ENCODE results near the gene CUL4A. TPM values are rescaled to one million over a fixed set of nuclear protein-coding genes. Genes with fewer than 3 reads are reported as not detected.

The CUL4A gene
- total RNA-seq, 1 experiment from 2014 or later, result 145 TPM

DNA sequence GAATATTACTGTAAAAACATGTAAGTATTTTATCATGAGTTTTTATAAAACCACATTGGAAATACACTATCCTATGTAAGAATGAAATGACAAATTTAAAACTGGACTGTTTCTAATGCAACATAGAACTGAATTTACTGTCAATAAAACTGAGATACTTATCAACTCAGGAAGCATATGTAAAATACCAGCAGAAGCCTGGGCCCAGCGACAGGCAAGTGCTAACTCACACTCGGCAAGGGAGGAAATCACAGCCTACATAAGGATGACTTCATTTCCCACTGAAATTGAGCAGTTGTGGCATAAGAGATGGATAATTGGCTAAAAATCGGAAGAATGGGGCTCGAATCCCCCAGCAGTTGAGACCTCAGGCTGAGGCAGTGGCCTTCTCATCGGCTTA, 38.9 kb upstream of the CUL4A start:
- Histone ChIP-seq H3K36me3 (peaks cover 72% of the 10 kb centered on the region), H3K27ac (no peak overlapping the region), H3K4me3 (no peak overlapping the region), H3K27me3 (replicated peaks) (no peaks in the 10 kb centered on the region), H3K4me1 (replicated peaks) (peaks cover 13% of the 10 kb centered on the region), H3K9me3 (replicated peaks) (no peaks in the 10 kb centered on the region)
- DNase-seq (ENCODE audit: low read depth in 1 of 2, low spot score in 2 of 2), result no peak

DNA sequence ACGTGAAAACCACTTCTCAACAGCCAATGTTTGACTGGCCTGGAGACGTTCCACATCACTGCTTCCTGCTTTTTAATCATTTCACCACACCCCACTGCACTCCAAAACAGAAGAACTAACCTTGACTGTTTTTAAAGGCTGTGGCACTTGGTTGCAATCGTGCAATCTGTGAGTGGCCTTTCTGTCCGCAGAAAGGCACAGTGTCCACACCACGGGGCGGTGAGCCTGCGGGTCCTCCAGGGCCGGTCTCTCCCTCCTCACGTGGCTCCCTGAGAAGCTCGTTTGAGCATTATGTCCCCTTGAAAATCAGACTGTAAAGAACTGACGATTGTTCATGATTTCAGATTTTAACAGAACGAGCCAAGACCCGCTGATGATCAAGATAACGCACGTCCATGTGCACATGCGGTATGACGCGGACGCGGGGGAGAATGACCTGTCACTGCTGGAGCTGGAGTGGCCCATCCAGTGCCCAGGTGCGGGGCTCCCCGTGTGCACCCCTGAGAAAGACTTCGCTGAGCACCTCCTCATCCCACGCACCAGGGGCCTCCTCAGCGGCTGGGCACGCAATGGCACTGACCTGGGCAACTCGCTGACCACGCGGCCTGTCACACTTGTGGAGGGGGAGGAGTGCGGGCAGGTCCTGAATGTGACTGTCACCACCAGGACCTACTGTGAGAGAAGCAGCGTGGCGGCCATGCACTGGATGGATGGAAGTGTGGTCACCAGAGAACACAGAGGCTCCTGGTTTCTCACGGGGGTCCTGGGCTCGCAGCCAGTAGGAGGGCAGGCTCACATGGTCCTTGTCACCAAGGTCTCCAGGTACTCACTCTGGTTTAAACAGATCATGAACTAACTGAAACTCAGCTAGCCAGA, 37.9 kb upstream of the CUL4A start:
- Histone ChIP-seq H3K27ac (no peak overlapping the region), H3K4me1 (replicated peaks) (peaks cover 5% of the 10 kb centered on the region), H3K4me3 (no peak overlapping the region), H3K27me3 (replicated peaks) (no peaks in the 10 kb centered on the region), H3K36me3 (peaks cover 78% of the 10 kb centered on the region), H3K9me3 (replicated peaks) (no peaks in the 10 kb centered on the region)
- DNase-seq (ENCODE audit: low read depth in 1 of 2, low spot score in 2 of 2), result no peak

DNA sequence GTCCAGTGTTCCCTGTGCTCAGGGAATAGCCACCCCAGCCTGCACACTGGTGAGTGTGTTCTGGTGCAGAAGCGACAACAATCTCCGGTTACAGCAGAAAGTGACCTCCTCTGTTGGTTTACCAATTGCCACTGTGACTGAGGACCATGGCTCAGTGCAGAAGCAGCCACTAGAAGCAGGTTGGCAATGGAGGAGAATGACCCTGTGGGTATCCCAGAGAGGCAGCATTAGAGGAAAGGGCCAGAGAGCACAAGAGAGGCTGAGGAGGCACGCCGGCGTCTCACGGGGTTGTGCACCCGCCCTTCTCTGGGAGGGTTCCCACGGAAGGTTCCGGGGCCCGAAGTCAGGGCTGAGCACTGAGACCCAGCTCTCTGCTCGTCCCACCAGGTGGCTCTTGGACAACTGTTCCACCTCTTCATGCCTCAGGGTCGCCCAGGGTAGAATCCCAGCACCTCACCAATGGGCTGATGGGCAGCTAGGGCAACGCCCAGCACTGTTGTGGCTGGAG, 36.9 kb upstream of the CUL4A start:
- H3K36me3 ChIP-seq, result peaks cover 78% of the 10 kb centered on the region
- H3K4me3 ChIP-seq, result no peak overlapping the region
- H3K27me3 ChIP-seq (replicated peaks), result no peaks in the 10 kb centered on the region
- no peak overlapping the region for H3K27ac ChIP-seq
- no peaks in the 10 kb centered on the region for H3K9me3 ChIP-seq (replicated peaks)
- H3K4me1 ChIP-seq (replicated peaks), result peaks cover 11% of the 10 kb centered on the region
- DNase-seq (ENCODE audit: low read depth in 1 of 2, low spot score in 2 of 2), result no peak

DNA sequence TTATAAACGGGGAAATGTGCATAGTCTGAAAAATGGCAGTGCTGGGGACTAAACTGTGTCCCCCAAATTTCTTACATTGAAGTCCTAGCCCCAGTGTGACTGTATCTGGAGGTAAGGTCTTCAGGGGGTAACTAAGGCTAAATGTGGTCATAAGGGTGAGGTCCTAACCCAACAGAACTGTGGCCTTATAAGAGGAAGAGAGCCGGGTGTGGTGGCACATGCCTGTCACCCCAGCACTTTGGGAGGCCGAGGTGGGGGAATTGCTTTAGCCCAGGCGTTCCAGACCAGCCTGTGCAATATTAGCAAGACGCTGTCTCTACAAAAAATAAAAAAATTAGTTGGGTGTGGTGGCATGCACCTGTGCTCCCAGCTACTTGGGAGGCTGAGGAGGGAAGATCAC, 33.1 kb upstream of the CUL4A start:
- Histone ChIP-seq H3K36me3 (peaks cover 81% of the 10 kb centered on the region), H3K27ac (no peak overlapping the region)

DNA sequence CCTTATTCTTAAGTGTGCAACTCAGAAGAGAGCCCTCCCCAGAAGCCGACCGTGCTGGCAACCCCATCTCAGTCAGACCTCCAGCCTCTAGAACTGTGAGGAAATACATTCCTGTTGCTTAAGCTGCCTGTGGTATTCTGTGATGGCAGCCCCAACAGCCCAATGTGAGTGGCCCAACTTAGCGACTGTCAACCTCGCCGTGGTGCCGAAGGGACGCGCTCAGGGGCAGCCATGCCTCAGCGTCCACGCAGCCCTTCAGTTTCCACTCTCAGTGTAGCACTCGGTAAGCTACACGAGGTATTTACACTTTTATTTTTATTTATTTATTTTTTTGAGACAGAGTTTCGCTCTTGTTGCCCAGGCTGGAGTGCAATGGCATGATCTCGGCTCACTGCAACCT, 32.6 kb upstream of the CUL4A start:
- Histone ChIP-seq H3K9me3 (replicated peaks) (no peaks in the 10 kb centered on the region), H3K27me3 (replicated peaks) (no peaks in the 10 kb centered on the region), H3K4me1 (replicated peaks) (peaks cover 51% of the 10 kb centered on the region), H3K4me3 (no peak overlapping the region), H3K27ac (peak overlapping the region; percentile 88), H3K36me3 (peaks cover 81% of the 10 kb centered on the region)
- DNase-seq (ENCODE audit: low read depth in 1 of 2, low spot score in 2 of 2), result no peak

More for the DNA sequence above, 33.1 kb upstream of the CUL4A start:
- H3K4me1 ChIP-seq (replicated peaks), result peaks cover 46% of the 10 kb centered on the region
- H3K4me3 ChIP-seq, result no peak overlapping the region
- no peaks in the 10 kb centered on the region for H3K27me3 ChIP-seq (replicated peaks)
- no peaks in the 10 kb centered on the region for H3K9me3 ChIP-seq (replicated peaks)
- peak; percentile 73 to 78 for DNase-seq (ENCODE audit: low read depth in 1 of 2, low spot score in 2 of 2)

DNA sequence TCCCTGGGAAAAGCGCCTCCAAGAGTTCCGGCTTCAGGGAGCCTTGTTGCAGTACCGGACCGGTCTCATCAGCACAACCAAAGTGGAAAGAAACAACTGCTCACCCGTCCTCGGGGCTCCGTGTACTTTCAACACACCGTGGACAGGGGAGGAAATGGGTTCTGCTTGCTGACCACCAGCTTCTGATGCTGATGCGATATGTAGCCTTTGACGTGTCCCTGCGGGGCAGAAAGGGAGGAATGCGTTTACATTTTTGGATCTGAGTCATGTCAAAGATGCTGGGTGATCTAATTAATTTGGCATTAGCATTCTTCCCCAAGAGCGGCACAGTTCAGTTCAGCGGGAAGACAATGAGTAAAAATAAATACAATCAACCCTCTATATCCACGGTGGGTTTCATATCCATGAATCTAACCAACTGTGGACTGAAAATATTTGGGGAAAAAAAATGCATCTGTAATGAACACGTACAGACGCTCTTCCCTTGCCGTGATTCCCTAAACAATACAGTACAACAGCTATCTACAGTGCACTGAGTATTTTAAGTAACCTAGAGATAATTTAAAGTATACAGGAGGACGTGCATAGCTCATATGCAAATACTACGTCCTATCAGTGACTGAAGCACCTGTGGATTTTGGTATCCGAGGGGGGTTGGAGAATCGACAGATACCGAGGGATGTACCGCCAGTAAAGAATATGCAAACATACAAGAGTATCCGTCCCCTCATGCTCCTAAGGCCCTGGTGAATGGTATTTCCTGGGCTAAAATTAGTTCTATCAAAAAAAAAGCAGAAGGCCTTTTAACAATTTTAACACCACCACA, 31.1 kb upstream of the CUL4A start:
- Histone ChIP-seq H3K27me3 (replicated peaks) (no peaks in the 10 kb centered on the region), H3K4me3 (peak overlapping the region; percentile 25), H3K4me1 (replicated peaks) (peaks cover 66% of the 10 kb centered on the region), H3K36me3 (peaks cover 77% of the 10 kb centered on the region), H3K9me3 (replicated peaks) (no peaks in the 10 kb centered on the region), H3K27ac (peak overlapping the region; percentile 88)
- peak; percentile 95 for DNase-seq (ENCODE audit: low read depth in 1 of 2, low spot score in 2 of 2)

DNA sequence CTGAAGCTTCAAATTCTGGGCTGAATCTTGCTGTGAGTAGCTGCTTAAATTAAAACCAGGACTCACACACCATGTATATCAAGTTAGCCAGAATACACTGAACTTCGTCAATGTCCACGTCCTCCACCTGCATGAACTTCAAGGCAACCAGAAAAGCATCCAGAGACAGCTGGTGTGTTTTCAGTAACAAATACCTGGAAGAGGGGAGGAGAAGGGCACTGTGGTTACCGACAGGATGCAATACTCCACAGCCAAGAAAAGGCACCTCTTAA, 30.6 kb upstream of the CUL4A start:
- DNase-seq (ENCODE audit: low read depth in 1 of 2, low spot score in 2 of 2), result no peak
- no peaks in the 10 kb centered on the region for H3K9me3 ChIP-seq (replicated peaks)
- H3K36me3 ChIP-seq, result peaks cover 78% of the 10 kb centered on the region
- H3K27ac ChIP-seq, result peak overlapping the region; percentile 70
- H3K4me1 ChIP-seq (replicated peaks), result peaks cover 72% of the 10 kb centered on the region
- no peaks in the 10 kb centered on the region for H3K27me3 ChIP-seq (replicated peaks)
- H3K4me3 ChIP-seq, result no peak overlapping the region

DNA sequence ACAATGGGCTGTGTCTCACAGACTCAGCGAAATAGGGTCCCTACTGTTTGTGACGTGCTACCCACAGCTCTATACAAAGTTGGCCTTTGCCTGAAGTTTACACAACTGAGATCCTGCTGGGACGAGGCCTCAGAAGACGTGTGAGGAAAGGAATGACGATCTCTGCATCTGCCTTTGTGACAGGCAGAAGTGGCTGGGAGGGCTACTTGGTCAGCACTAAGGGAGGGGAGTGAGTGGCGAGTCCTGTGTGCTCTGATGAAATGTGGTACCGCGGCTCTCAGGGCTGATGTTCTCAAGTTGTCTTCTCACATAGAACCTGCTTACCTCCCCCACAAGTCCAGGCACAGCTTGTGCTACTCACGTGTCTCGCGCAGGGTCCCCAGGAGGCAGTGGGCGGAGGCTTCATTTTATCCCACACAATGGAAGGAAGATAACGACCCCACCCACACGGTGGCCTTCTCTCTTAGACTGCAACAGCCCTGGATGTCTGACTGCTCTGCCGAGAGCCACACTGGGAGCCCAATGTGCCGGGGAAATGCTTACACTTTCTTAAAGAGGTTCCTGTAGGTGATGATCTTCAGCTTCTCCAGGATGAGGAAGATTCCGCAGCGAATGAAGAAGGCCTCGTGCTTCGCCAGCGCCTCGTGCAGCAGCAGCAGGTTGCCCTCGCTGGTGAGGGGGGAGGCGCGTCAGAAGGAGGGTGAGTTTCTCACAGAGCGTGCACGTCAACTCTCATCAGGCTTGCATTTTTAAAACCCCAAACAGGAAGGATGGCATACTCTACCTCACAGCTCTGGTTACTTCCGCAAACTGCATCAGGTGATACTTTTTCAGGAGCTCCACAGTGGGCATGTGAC, 29.8 kb upstream of the CUL4A start:
- peak; percentile 81 to 83 for DNase-seq (ENCODE audit: low read depth in 1 of 2, low spot score in 2 of 2)

DNA sequence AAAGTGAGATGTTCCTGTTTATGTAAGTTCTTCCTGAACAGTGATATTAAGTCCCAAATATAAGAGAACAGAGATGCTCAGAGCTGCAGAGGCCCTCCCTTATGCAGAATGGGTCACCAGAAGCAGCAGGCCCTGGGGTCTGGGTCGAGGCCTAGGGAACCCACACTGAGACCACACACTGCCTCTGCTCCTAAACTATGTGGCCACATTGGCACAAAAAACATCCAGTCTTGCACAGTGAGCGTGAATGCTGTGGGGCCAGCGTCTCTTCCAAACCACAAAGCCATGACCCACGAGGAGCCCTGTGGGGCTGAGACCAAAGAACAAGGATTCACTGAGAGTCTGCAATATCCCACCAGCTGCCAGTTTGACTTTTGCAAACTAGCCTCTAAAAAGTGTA, 27.4 kb upstream of the CUL4A start:
- peak overlapping the region; percentile 61 for H3K27ac ChIP-seq

More for the DNA sequence above, 29.8 kb upstream of the CUL4A start:
- no peaks in the 10 kb centered on the region for H3K9me3 ChIP-seq (replicated peaks)
- no peak overlapping the region for H3K4me3 ChIP-seq
- peaks cover 79% of the 10 kb centered on the region for H3K4me1 ChIP-seq (replicated peaks)
- peaks cover 81% of the 10 kb centered on the region for H3K36me3 ChIP-seq
- no peaks in the 10 kb centered on the region for H3K27me3 ChIP-seq (replicated peaks)
- H3K27ac ChIP-seq, result peak overlapping the region; percentile 70

DNA sequence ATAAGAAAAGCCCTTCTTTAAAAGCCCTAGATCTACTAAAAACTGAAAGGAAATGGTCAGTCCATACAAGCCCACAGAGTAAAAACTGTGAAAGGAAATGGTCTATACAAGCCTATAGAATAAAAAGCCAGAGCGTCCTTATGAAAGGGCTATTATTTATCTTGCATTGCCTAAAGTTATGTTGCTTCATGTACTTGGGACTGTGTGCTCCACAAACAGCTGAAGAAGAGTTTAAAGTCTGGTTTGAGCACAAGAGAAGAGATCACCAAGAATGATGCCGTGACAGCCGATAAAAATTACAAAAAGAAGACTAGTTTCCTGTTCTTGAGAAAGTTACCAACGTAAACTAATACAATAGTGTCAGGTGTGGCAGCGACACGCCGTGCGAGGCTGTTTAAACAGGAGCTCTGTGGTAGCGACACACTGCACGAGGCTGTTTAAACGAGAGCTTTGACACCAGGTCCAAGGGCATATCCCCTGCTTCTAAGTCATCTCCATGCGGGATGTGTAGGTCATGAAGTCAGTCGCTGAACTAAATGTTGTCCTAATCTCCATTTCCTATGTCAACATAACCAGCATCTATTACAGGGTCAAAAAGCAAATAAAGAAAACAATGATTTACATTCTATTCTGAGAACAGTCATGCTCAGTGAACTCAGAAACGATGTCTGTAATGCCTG, 25.8 kb upstream of the CUL4A start:
- H3K4me1 ChIP-seq (replicated peaks), result peaks cover 96% of the 10 kb centered on the region

More for the DNA sequence above, 27.4 kb upstream of the CUL4A start:
- no peaks in the 10 kb centered on the region for H3K9me3 ChIP-seq (replicated peaks)
- H3K4me1 ChIP-seq (replicated peaks), result peaks cover 97% of the 10 kb centered on the region
- no peaks in the 10 kb centered on the region for H3K27me3 ChIP-seq (replicated peaks)
- H3K36me3 ChIP-seq, result peaks cover 70% of the 10 kb centered on the region
- no peak overlapping the region for H3K4me3 ChIP-seq
- DNase-seq (ENCODE audit: low read depth in 1 of 2, low spot score in 2 of 2), result peak; percentile 71 to 76

DNA sequence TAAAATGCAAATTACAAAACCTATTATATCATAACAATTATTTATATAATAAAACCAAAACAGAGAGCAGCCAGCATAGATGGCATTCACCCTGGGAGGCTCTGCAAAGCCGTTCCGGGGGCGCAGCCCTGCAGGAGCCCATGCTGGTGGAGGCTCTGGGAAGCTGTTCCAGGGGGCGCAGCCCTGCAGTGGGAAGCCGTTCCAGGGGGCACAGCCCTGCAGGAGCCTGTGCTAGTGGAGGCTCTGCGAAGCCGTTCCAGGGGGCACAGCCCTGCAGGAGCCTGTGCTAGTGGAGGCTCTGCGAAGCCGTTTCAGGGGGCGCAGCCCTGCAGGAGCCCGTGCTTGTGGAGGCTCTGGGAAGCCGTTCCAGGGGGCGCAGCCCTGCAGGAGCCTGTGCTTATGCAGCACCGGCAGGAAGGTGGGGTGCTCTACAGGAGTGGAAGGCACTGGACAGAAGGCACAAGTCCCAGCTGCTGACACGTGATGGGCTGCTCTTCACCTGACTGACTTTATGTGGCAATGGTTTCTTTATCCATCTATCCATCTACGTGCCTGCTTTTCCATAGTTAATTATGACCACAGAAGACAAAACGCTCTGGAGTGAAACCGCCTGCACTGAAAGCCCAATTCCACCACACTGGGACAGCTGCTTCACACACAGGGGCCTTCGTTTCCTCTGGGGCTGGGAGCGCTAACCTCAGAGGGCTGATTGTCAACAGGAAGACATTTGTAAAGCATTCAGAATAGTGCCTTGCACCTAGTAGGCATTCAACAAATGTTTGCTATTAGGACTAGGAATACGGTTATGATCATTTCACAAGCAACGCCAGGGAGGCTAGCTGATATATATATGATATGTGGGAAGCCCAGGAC, 24.6 kb upstream of the CUL4A start:
- DNase-seq (ENCODE audit: low read depth in 1 of 2, low spot score in 2 of 2), result peak in 1 of 2 experiments; percentile 39
- Histone ChIP-seq H3K4me1 (replicated peaks) (peaks cover 96% of the 10 kb centered on the region), H3K27ac (peak overlapping the region; percentile 94), H3K9me3 (replicated peaks) (no peaks in the 10 kb centered on the region), H3K27me3 (replicated peaks) (no peaks in the 10 kb centered on the region), H3K36me3 (peaks cover 64% of the 10 kb centered on the region), H3K4me3 (peak overlapping the region; percentile 26)

More for the DNA sequence above, 25.8 kb upstream of the CUL4A start:
- Histone ChIP-seq H3K9me3 (replicated peaks) (no peaks in the 10 kb centered on the region), H3K27me3 (replicated peaks) (no peaks in the 10 kb centered on the region), H3K36me3 (peaks cover 70% of the 10 kb centered on the region), H3K4me3 (no peak overlapping the region; the same call in 1 of the 2 replicates), H3K27ac (peak overlapping the region; percentile 61)
- peak in 1 of 2 experiments; percentile 51 for DNase-seq (ENCODE audit: low read depth in 1 of 2, low spot score in 2 of 2)

Data from SJSA1 (cell line).